ENCODE data around the gene TMEM59L. TPM values are rescaled to one million over a fixed set of nuclear protein-coding genes. Genes with fewer than 3 reads are reported as not detected.

TMEM59L gene
- total and polyA plus RNA-seq, 10 of the 15 experiments (the other 5 are each of a cell fraction or from before 2014, with no cell fraction given), result 0.06 TPM; not detected in 9

- Histone ChIP-seq H3K27ac (ENCODE audit: control insufficient read depth, insufficient read depth) (no peak overlapping the region), H2AFZ (ENCODE audit: control insufficient read depth, low read depth, low read length) (no peak overlapping the region), H3K27me3 (replicated peaks in 1 of 2; ENCODE audit: control insufficient read depth in 2 of 2, insufficient read depth in 2 of 2, low read length in 1 of 2) (no peaks in the 10 kb centered on the region), H3K4me1 (ENCODE audit: control insufficient read depth, insufficient read depth, low read length) (peaks cover 18% of the 10 kb centered on the region), H3K9me3 (replicated peaks; ENCODE audit: control insufficient read depth, insufficient read depth, low read length) (no peaks in the 10 kb centered on the region), H3K36me3 (ENCODE audit: control insufficient read depth in 2 of 2, insufficient read depth in 2 of 2, low read length in 1 of 2) (no peaks in the 10 kb centered on the region; a peak in 2 of 4 replicates), H3K9ac (ENCODE audit: control insufficient read depth, insufficient read depth, low read length) (no peak overlapping the region), H4K20me1 (ENCODE audit: control insufficient read depth, insufficient read depth) (peaks cover 9% of the 10 kb centered on the region; the same call in 1 of the 2 replicates), H3K4me2 (ENCODE audit: control insufficient read depth, insufficient read depth) (peak overlapping the region; percentile 0; the same call in 1 of the 2 replicates), H3K4me3 (no peak overlapping the region; the same call in 1 of the 2 replicates), H3K79me2 (ENCODE audit: control insufficient read depth, insufficient read depth, low read length) (no peaks in the 10 kb centered on the region; the same call in 1 of the 2 replicates)
- ChIA-PET RAD21 (ENCODE audit: unreplicated experiment) (no interaction called here), CTCF (no interaction called here), SMC1A (ENCODE audit: uncharacterized antibody, unreplicated experiment) (no interaction called here), POLR2A (no interaction called here)
- DNase-seq (ENCODE audit: low read depth, low spot score) (no peak), FAIRE-seq (no peak), ATAC-seq (no peak)
- intact Hi-C loops (cut with micrococcal nuclease; ENCODE audit: unreplicated experiment) (no loop called here), in situ Hi-C loops (cut with MboI) (no loop called here)
- WGBS (ENCODE audit: insufficient coverage, insufficient replicate concordance, low lambda C conversion rate, missing lambda C conversion rate), result 76% methylated on average over 17 of the region's 17 CpGs
- BruUV-seq (replicated peaks), result no TSS peak
- no peak for TF ChIP-seq CHD4 (IDR thresholded peaks at IDR 0.05)
- TF ChIP-seq RCOR1 (conservative IDR thresholded peaks at IDR 0.05; ENCODE audit: low read depth, low read length), result no peak
- no peak for TF ChIP-seq BACH1 (IDR thresholded peaks at IDR 0.05; ENCODE audit: borderline replicate concordance)
- TF ChIP-seq MAX (IDR thresholded peaks at IDR 0.05; ENCODE audit: low read depth, low read length), result no peak
- no peak for TF ChIP-seq MYC (IDR thresholded peaks at IDR 0.05; ENCODE audit: insufficient read depth, insufficient read length, insufficient replicate concordance, low read length, severe bottlenecking)
- no peak for TF ChIP-seq ATF2 (IDR thresholded peaks at IDR 0.05; ENCODE audit: low read length)
- TF ChIP-seq HSF1 (IDR thresholded peaks at IDR 0.05; ENCODE audit: low read depth, low read length), result no peak
- no peak for TF ChIP-seq EZH2 (IDR thresholded peaks at IDR 0.05; ENCODE audit: borderline replicate concordance, control insufficient read depth, low read depth, low read length)
- TF ChIP-seq POLR2AphosphoS2 (IDR thresholded peaks at IDR 0.05; ENCODE audit: low read depth, low read length), result no peak
- TF ChIP-seq PML (IDR thresholded peaks at IDR 0.05; ENCODE audit: low read length), result no peak
- TF ChIP-seq SIN3A (IDR thresholded peaks at IDR 0.05; ENCODE audit: low read depth, low read length), result no peak
- TF ChIP-seq SMAD1 (IDR thresholded peaks at IDR 0.05; ENCODE audit: low read depth, partially characterized antibody), result no peak
- TF ChIP-seq ZBTB40 (IDR thresholded peaks at IDR 0.05; ENCODE audit: borderline replicate concordance), result no peak
- no peak for TF ChIP-seq PBX3 (IDR thresholded peaks at IDR 0.05; ENCODE audit: insufficient replicate concordance, low read depth, low read length)
- no peak for TF ChIP-seq E2F4 (IDR thresholded peaks at IDR 0.05; ENCODE audit: low read depth, low read length)
Observed at GRCh38 chr19:18650021-18650390, 37.3 kb downstream of the TMEM59L start.
